Mammary epithelial cell (primary cell): ENCODE results near the gene NOLC1.

Experiments
- EZH2 ChIP-seq: IDR thresholded peaks from 2 replicates; pipeline ENCODE4 v1.6.1; 2012; ENCODE audit warnings: low read length, inconsistent platforms, borderline replicate concordance
- TF ChIP-seq, protein P1 (sequence below), 2 donors: IDR thresholded peaks in 1 of 2; conservative IDR thresholded peaks in 1 of 2; 2 replicates each; pipeline ENCODE4 v1.5.1; 2011 to 2012; ENCODE audit warnings: inconsistent platforms in 2 of 2, low read length in 2 of 2, mild to moderate bottlenecking in 2 of 2, control low read depth in 1 of 2, low read depth in 1 of 2; ENCODE audit not compliant: insufficient read depth in 1 of 2; ENCODE audit errors: extremely low read depth in 1 of 2

DNA sequence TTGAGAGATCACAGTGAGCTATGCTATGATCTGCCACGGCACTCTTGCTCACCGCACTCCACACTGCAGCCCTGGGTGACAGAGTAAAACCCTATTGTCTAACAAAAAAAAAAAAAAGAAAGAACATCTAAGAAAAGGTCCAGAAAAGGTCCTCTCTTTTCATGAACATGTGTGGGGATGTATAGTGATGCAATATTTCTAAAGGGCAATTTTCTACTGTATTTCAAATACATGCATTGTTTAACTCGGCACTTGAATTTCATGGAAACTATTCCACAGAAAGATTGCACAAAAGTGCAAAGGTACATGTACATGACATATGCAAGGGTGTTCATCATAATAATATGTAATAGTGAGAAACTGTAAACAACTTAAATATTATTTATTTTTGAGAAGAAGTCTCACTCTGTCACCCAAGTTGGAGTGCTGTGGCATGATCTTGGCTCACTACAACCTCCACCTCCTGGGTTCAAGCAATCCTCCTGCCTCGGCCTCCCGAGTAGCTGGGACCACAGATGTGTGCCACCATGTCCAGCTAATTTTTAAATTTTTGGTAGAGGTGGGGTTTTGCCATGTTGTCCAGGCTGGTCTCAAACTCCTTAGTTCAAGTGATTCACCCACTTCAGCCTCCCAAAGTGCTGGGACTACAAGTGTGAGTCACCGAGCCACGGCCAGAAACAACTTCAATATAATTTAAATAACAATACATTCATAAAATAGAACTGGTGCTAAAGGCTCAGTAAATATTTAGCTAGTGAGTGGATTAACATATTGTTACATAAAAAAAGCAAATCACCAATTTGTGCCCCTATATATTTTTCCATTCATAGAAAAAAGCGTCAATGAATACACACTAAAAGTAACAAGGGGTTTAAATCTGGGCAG, 20.7 kb upstream of the NOLC1 start:
- TF ChIP-seq, protein P1, sequence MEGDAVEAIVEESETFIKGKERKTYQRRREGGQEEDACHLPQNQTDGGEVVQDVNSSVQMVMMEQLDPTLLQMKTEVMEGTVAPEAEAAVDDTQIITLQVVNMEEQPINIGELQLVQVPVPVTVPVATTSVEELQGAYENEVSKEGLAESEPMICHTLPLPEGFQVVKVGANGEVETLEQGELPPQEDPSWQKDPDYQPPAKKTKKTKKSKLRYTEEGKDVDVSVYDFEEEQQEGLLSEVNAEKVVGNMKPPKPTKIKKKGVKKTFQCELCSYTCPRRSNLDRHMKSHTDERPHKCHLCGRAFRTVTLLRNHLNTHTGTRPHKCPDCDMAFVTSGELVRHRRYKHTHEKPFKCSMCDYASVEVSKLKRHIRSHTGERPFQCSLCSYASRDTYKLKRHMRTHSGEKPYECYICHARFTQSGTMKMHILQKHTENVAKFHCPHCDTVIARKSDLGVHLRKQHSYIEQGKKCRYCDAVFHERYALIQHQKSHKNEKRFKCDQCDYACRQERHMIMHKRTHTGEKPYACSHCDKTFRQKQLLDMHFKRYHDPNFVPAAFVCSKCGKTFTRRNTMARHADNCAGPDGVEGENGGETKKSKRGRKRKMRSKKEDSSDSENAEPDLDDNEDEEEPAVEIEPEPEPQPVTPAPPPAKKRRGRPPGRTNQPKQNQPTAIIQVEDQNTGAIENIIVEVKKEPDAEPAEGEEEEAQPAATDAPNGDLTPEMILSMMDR (conservative IDR thresholded peaks at IDR 0.05 in 1 of 2, IDR thresholded peaks at IDR 0.05 in 1 of 2; ENCODE audit: extremely low read depth in 1 of 2, insufficient read depth in 1 of 2, low read depth in 1 of 2, low read length in 2 of 2) = no peak
- TF ChIP-seq EZH2 = no peak
